Cerebellar nuclear complex (tissue), 1 donor: Measurements from ENCODE around the gene SYNPO.

Source experiments
- DNase-seq, 2 experiments: peaks; one replicate each; lab custom pipeline; 2025; lab: John Stamatoyannopoulos, UW

SYNPO gene

GRCh38 chr5:150640311-150641005 is at the start of gene SYNPO:
Gene SYNPO (plus strand): TSS chr5:150640660. CDS start chr5:150648276, 7,616 bp downstream.
- no peak for DNase-seq

GRCh38 chr5:150590979-150591695 is 49.3 kb upstream of the SYNPO start:
- DNase-seq, result no peak

- no peak for DNase-seq
These were observed 46.9 kb upstream of the SYNPO start for GRCh38 chr5:150593593-150593992.

- no peak for DNase-seq
These were observed 46.5 kb upstream of the SYNPO start for GRCh38 chr5:150593996-150594395.

- DNase-seq, result no peak
These were observed 44.9 kb upstream of the SYNPO start for GRCh38 chr5:150595466-150596031.

- DNase-seq, result no peak
These were observed 44.1 kb upstream of the SYNPO start for GRCh38 chr5:150596313-150596712.

- DNase-seq, result no peak
These were observed 43.6 kb upstream of the SYNPO start for GRCh38 chr5:150596826-150597225.

GRCh38 chr5:150598006-150598405 is 42.5 kb upstream of the SYNPO start:
- DNase-seq, result no peak

DNA sequence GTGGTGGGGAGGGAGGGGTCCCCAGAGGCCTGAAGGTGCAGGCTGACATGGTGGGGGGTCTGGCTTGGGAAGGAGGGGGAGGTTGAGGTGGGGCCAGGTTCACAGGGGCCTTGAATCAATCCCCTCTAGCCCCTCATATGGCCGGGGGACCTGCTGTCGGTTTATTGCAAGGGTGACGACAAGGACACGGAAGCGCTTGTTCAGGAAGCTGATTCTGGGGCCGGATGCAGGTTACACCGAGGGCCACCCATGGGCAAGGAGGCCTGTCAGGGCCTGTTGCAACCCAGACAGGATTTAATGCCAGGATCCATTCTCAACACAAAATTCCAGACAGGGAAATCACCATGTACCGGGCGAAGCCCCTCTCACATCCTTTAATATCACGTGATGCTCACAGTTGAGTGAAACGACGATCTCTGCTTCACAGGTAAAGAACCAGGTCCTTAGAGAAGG is 41.6 kb upstream of the SYNPO start:
- no peak for DNase-seq

DNA sequence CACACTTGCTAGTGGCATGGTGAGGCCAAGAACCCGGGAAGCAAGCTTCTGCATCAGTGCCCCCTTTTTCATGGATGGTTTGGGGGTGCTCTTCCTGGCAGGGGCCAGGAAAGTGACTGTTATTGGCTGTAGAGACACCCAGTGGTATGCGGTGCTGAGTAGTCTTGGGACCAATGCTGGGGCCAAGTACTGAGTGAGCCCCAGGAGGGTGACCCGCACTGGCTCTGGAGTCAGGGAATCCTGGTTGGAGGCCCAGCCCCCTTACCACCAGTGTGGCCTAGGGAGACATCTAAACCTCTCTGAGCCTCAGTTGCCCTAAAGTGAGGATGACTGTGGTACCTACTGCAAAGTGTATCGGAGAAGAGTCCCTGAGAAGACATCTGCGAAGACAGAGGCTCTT is 41.2 kb upstream of the SYNPO start:
- no peak for DNase-seq

DNA sequence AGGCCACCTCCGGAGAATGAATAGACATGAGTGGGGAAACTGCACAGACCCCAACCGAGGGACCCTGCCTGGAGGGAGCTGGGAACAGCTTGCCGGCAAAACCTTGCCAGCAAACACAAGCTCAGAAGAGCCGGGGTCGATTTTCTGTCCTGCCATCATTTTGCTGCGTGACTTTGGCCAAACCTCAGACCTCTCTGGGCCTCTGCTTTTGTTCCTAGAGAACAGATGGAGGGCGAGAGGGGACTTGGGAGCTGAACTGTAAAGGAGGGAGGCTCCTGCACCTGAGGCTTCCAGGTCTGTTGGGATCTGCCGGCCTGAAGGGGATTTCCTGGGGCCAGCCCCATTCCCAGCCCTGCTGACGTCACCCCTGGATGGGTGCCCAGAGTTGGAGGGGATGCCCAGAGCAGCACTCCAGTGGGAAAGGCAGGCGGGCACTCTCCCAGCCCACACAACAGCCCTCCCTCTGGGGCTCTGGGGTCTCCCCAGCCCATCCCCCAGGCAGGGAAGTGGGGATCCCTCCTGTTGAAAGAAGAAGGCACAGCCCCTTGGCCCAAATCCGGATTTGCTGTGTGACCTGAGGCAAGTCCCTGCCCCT is 40.4 kb upstream of the SYNPO start:
- no peak for DNase-seq

DNA sequence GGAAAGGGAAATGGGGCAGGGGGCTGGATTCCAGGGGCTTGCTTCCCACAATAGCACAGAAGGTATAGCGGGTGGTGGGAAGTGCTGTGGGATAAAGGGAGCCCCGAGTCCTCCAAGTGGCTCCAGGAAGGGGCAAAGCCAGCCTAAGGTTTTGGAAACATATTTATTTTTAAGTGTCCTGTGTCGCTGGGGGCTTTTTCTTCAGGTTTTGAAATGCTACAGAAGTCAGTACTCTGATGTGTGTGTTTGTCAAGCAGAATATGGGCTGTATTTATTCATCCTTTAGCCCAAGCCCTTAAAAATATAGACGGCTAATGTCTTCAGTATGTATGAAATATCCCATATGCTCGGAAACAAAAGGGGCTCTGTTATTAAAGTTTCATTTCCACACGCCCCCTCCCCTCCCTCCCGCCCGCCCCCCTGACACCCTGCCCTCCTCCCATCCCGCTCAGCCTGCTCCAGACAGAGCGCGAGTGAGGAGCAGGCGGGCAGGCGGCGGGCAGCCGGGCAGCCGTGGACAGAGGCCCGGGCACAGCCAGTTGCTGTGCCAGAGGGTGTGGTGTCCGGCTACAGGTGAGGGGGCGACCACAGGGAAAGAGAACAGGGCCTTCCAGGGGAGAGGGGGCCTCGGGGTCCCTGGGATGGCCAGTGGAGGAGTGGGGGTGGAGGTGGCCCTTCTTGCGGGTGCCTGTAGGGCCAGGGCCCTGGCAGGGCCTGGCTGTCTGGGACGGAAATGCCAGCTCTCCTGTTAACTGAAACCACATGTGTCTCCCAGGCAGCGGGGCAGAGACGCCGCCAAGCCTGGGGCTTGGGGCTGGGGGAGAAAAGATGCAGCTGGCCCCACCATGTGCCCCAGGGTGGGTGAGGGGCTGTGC is 39.6 kb upstream of the SYNPO start:
- DNase-seq, result no peak

DNA sequence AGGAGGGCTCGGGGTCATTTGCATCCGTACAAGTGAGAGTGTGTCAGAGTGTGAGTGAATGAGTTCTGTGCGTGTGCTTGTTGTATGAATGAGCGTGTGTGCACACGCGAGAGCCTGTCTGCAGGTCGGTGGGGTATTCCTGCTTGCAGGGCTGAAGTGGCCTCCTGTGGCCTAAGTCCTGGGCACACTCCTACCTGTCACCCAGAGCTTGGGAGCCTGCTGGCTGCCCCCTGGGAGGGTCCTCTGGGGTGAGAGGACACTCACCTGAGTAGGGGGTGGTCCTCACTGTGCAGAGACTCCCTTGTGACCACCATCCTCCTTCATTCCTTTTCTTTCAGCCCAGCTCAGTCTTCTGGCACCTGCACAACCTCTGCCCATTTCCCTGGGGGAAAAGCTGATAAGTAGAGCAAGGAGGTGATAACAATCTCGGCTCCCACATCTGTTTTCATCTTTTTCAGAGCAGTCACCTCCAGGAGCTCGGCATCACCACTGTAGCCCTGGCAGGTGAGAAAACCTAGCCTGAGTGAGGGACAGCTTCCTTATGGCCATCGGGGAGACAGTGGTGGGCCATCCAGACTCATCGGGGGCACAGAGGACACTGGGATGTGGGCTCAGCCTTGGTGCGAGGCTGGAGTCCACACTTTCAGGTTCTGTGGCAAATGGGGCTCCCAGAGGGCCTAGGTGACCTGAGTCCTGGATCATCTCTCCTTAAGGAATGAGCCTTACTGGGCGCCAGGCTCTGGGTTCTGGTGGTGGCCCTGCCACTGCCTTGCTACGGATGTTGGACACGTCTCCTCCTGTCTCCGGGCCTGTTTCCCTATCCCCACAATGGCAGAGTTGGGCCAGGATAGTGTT is 38.7 kb upstream of the SYNPO start:
- no peak for DNase-seq

DNA sequence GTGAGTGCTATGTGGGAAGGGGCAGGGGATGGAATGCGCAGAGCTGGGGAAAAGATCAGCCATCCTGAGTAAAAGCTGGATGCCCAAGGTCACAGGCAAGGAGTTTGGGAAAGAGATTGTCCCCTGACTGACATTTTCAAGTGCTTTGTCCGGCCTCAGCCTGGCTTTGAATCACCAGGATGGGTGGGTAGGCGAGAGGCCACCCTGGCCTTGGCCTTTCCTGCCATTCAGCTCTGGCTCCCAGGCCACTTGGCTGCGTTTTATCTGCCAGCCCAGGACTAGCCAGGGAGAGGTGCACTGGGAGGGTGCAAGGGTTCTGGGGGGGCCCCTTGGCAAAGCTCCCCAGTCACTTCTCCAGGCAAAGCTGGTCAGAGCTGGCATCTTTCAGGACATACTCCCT is 37.4 kb upstream of the SYNPO start:
- DNase-seq, result no peak

DNA sequence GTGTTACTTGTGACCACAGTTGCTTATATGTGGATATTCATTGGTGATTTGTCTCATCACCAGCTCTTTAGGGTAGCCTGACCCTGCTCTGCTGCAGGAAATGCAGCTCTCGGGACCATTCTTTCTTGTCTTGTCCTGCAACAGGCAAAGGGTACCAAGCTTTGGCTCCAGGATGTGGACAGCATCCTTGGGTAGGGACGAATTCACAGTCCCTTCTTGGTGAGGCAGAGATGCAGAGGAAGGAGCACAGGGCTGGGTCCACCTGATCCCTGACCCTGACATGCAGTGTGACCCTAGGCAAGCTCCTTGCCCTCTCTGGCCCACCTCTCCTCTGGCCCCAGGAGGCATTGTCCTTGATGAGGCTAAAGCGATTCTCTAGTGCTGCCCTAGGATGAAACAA is 37.0 kb upstream of the SYNPO start:
- no peak for DNase-seq

DNA sequence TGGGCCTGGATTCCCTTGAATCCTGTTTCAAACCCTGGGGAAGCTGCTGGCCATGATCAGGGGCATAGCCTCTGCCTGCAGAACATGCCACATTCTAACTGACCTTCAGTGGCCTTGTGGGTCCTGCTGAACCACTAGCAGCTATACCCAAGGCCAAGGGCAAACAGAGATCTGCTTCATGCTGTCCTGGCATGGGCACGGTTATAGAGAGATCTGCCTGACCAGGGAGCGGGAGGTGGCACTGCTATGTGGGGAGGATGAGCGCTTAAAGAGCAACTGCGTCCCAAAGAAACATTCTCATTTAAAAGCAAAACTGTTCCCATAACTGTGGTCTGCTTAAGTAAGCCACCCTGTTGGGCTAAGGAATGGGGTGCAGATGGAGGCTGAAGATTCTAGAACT is 36.5 kb upstream of the SYNPO start:
- DNase-seq, result no peak

DNA sequence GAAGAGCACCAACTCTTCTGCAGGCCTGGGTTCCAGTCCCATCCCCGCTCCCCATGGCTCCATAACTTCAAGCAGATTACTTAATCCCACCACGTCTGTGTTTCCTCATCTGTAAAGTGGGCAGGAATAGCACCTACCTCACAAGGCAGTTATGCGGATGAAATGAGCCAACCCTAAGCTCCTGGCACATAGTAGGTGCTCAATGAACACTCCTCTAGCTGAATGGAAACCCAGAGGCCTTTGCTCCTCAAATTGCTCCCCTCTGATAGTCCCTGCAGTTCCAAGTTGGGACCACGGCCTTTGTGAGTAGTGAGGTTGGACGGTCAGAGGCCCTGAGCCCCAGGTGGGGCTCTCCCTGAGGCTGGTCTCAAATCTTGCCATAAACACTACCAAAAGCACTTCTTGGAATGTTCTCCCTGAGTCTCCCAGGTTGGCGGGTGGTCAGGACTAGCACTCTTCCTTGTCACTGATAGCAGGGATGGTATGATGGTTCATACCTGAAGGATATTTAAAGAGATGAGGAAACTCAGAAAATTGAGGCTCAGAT is 35.5 kb upstream of the SYNPO start:
- DNase-seq, result no peak

DNA sequence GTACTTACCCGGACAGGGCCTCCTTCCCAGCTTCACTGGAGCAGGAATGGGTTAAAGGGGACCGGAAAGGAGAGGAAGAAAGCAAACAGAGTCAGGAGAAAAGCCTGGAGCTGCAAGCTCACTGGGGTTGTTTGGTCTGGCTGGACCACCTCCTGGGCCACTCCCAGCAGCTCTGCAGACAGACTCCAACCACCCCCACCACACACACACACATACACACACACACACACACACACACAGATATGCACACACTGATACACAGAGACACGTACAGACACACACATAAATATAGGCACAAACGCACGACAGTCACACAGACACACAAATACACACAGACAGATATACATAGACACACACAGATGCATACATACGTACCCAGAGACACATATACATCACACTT is 34.9 kb upstream of the SYNPO start:
- DNase-seq, result no peak

- no peak for DNase-seq
These were observed 34.0 kb upstream of the SYNPO start for GRCh38 chr5:150606476-150606875.

DNA sequence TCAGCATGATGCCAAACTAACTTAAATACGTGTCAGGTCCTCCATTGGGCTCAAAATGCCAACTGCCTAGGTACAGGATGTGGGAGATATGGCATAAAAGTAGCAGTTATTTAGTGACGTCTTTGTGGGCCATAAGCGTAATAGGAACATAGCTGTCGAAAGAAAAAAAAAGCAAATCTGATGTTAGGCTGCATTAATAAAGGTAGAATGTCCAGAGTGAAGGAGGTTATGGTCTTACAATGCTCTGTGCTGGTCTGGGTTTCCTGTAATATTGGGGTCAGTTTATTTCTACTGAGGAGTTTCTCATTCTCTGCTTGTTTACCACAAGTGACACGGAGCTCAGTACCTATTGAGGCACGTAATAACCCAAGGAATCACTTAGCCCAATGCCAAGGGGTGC is 33.4 kb upstream of the SYNPO start:
- DNase-seq, result no peak

GRCh38 chr5:150607991-150608390 is 32.5 kb upstream of the SYNPO start:
- no peak for DNase-seq
